B cell (primary cell): ENCODE results near the gene HOATZ.

ENCODE experiments used
- CTCF ChIP-seq: fragments of 200-600 bp; IDR thresholded peaks from one replicate; pipeline ENCODE4 v1.8.0; 2022; ENCODE audit warnings: antibody characterized with exemption, mild to moderate bottlenecking
- EZH2 ChIP-seq: IDR thresholded peaks from 2 replicates; pipeline ENCODE4 v1.6.1; 2012; ENCODE audit warnings: borderline replicate concordance, low read depth, mild to moderate bottlenecking, moderate library complexity, low read length; ENCODE audit not compliant: insufficient read depth, poor library complexity, severe bottlenecking

GRCh38 chr11:111557425-111558111 lies 43.0 kb downstream of the HOATZ start:
- TF ChIP-seq CTCF (no peak), EZH2 (no peak)
